Vagina (tissue), 2 donors: ENCODE data around the gene CCPG1.

Experiments used
- CTCF ChIP-seq, 3 experiments: fragments of 450-650 bp in 2 of 3; fragments of 200-600 bp in 1 of 3; sonication (generic) in 1 of 3; IDR thresholded peaks; one replicate each; pipeline ENCODE4 v1.5.1; 2017 to 2019; ENCODE audit warnings: antibody characterized with exemption in 3 of 3, mild to moderate bottlenecking in 2 of 3, moderate library complexity in 2 of 3
- POLR2AphosphoS5 ChIP-seq, 2 donors: sonication (generic); formaldehyde crosslinking; IDR thresholded peaks; one replicate each; pipeline ENCODE4 v1.9.0; 2017; ENCODE audit warnings: antibody characterized with exemption in 2 of 2, mild to moderate bottlenecking in 2 of 2, low read depth in 1 of 2; ENCODE audit not compliant: insufficient read depth in 1 of 2

- no peak for TF ChIP-seq CTCF (IDR thresholded peaks at IDR 0.05)
- TF ChIP-seq POLR2AphosphoS5 (IDR thresholded peaks at IDR 0.05; ENCODE audit: insufficient read depth in 1 of 2, low read depth in 1 of 2), result no peak
These were observed 59.8 kb downstream of the CCPG1 start for GRCh38 chr15:55348281-55348778.
